Measurements from ENCODE around the gene ARHGEF19.

- TF ChIP-seq MXI1 (IDR thresholded peaks at IDR 0.05; ENCODE audit: low read depth, low read length), result no peak
- TF ChIP-seq FOXM1 (IDR thresholded peaks at IDR 0.05; ENCODE audit: low read depth, low read length), result no peak
- TF ChIP-seq RELB (IDR thresholded peaks at IDR 0.05; ENCODE audit: low read depth), result no peak
- no peak for TF ChIP-seq RCOR1 (conservative IDR thresholded peaks at IDR 0.05; ENCODE audit: low read depth, low read length)
- TF ChIP-seq USF2 (IDR thresholded peaks at IDR 0.05; ENCODE audit: borderline replicate concordance, low read depth, low read length), result no peak
- no peak for TF ChIP-seq SREBF2 (IDR thresholded peaks at IDR 0.05; ENCODE audit: low read length)
- TF ChIP-seq SMAD1 (IDR thresholded peaks at IDR 0.05; ENCODE audit: low read depth, partially characterized antibody), result no peak
- TF ChIP-seq POLR2A (IDR thresholded peaks at IDR 0.05; ENCODE audit: low read depth, low read length), result no peak
- no peak for TF ChIP-seq STAT3 (IDR thresholded peaks at IDR 0.05; ENCODE audit: low read depth, low read length)
- no peak for TF ChIP-seq GABPA (IDR thresholded peaks at IDR 0.05; ENCODE audit: low read depth)
- no peak for TF ChIP-seq YY1 (IDR thresholded peaks at IDR 0.05; ENCODE audit: low read depth, low read length)
- no peak for TF ChIP-seq HDAC2 (IDR thresholded peaks at IDR 0.05)
Measured at GRCh38 chr1:16180291-16180824, 32.1 kb downstream of the ARHGEF19 start.

Data from GM12878 (cell line).